Activated naive CD8-positive, alpha-beta T cell (primary cell): ENCODE data around the gene AFF1.

Experiments
- H3K27ac Mint-ChIP-seq: one replicate; pipeline ENCODE4 v1.8.0; 2021; ENCODE audit warnings: mixed read lengths
- H3K27me3 Mint-ChIP-seq: one replicate; pipeline ENCODE4 v1.8.0; 2021; ENCODE audit warnings: mixed read lengths
- H3K36me3 Mint-ChIP-seq: one replicate; pipeline ENCODE4 v1.8.0; 2021; ENCODE audit warnings: mixed read lengths
- H3K4me1 Mint-ChIP-seq: one replicate; pipeline ENCODE4 v1.8.0; 2021; ENCODE audit warnings: low read depth, mixed read lengths
- H3K4me3 Mint-ChIP-seq: one replicate; pipeline ENCODE4 v1.8.0; 2021; ENCODE audit warnings: mild to moderate bottlenecking, mixed read lengths
- H3K9me3 Mint-ChIP-seq: one replicate; pipeline ENCODE4 v1.8.0; 2021; ENCODE audit warnings: low read depth, mixed read lengths

Gene AFF1

GRCh38 chr4:86959588-86960500 is 25.0 kb downstream of the AFF1 start:
- peaks cover 56% of the 10 kb centered on the region for H3K4me1 Mint-ChIP-seq
- peaks cover 23% of the 10 kb centered on the region for H3K36me3 Mint-ChIP-seq

GRCh38 chr4:86960557-86960961 is 25.7 kb downstream of the AFF1 start:
- Mint-ChIP-seq H3K4me1 (peaks cover 56% of the 10 kb centered on the region), H3K27ac (no peak overlapping the region), H3K36me3 (peaks cover 22% of the 10 kb centered on the region), H3K9me3 (no peaks in the 10 kb centered on the region), H3K4me3 (peak overlapping the region; percentile 44), H3K27me3 (no peaks in the 10 kb centered on the region)

More at GRCh38 chr4:86959588-86960500, 25.0 kb downstream of the AFF1 start:
- Mint-ChIP-seq H3K9me3 (no peaks in the 10 kb centered on the region), H3K4me3 (no peak overlapping the region), H3K27ac (peak overlapping the region; percentile 17), H3K27me3 (no peaks in the 10 kb centered on the region)

- H3K27me3 Mint-ChIP-seq: no peaks in the 10 kb centered on the region
- H3K27ac Mint-ChIP-seq: no peak overlapping the region
- peaks cover 22% of the 10 kb centered on the region for H3K36me3 Mint-ChIP-seq
- H3K9me3 Mint-ChIP-seq: no peaks in the 10 kb centered on the region
- peaks cover 50% of the 10 kb centered on the region for H3K4me1 Mint-ChIP-seq
- H3K4me3 Mint-ChIP-seq: peak overlapping the region; percentile 44
Observed at GRCh38 chr4:86961116-86961515, 26.3 kb downstream of the AFF1 start.

GRCh38 chr4:86961605-86962295 is 26.9 kb downstream of the AFF1 start:
- H3K4me3 Mint-ChIP-seq: peak overlapping the region; percentile 44
- peaks cover 44% of the 10 kb centered on the region for H3K4me1 Mint-ChIP-seq
- H3K9me3 Mint-ChIP-seq: no peaks in the 10 kb centered on the region
- H3K36me3 Mint-ChIP-seq: peaks cover 17% of the 10 kb centered on the region
- no peaks in the 10 kb centered on the region for H3K27me3 Mint-ChIP-seq
- H3K27ac Mint-ChIP-seq: no peak overlapping the region

GRCh38 chr4:86963697-86964096 is 28.9 kb downstream of the AFF1 start:
- H3K4me1 Mint-ChIP-seq: peaks cover 35% of the 10 kb centered on the region
- no peak overlapping the region for H3K27ac Mint-ChIP-seq
- H3K4me3 Mint-ChIP-seq: no peak overlapping the region
- no peaks in the 10 kb centered on the region for H3K9me3 Mint-ChIP-seq
- no peaks in the 10 kb centered on the region for H3K27me3 Mint-ChIP-seq
- peaks cover 11% of the 10 kb centered on the region for H3K36me3 Mint-ChIP-seq

GRCh38 chr4:86965019-86965976 is 30.5 kb downstream of the AFF1 start:
- H3K27me3 Mint-ChIP-seq: no peaks in the 10 kb centered on the region
- H3K4me1 Mint-ChIP-seq: peaks cover 29% of the 10 kb centered on the region
- peaks cover 9% of the 10 kb centered on the region for H3K36me3 Mint-ChIP-seq
- H3K9me3 Mint-ChIP-seq: no peaks in the 10 kb centered on the region
- H3K4me3 Mint-ChIP-seq: no peak overlapping the region
- H3K27ac Mint-ChIP-seq: no peak overlapping the region

- H3K4me3 Mint-ChIP-seq: no peak overlapping the region
- H3K36me3 Mint-ChIP-seq: peaks cover 6% of the 10 kb centered on the region
- H3K27ac Mint-ChIP-seq: no peak overlapping the region
- H3K9me3 Mint-ChIP-seq: no peaks in the 10 kb centered on the region
- H3K27me3 Mint-ChIP-seq: no peaks in the 10 kb centered on the region
- H3K4me1 Mint-ChIP-seq: peaks cover 27% of the 10 kb centered on the region
Observed at GRCh38 chr4:86967073-86967472, 32.3 kb downstream of the AFF1 start.

- Mint-ChIP-seq H3K27me3 (no peaks in the 10 kb centered on the region), H3K9me3 (no peaks in the 10 kb centered on the region), H3K36me3 (peaks cover 6% of the 10 kb centered on the region), H3K4me1 (peaks cover 25% of the 10 kb centered on the region), H3K27ac (no peak overlapping the region), H3K4me3 (no peak overlapping the region)
Observed at GRCh38 chr4:86967798-86968197, 33.0 kb downstream of the AFF1 start.

GRCh38 chr4:86968547-86968946 is 33.7 kb downstream of the AFF1 start:
- peaks cover 3% of the 10 kb centered on the region for H3K36me3 Mint-ChIP-seq
- H3K27me3 Mint-ChIP-seq: no peaks in the 10 kb centered on the region
- H3K4me3 Mint-ChIP-seq: no peak overlapping the region
- peaks cover 28% of the 10 kb centered on the region for H3K4me1 Mint-ChIP-seq
- no peak overlapping the region for H3K27ac Mint-ChIP-seq
- no peaks in the 10 kb centered on the region for H3K9me3 Mint-ChIP-seq

GRCh38 chr4:86970447-86971354 is 35.9 kb downstream of the AFF1 start:
- H3K36me3 Mint-ChIP-seq: peaks cover under 1% of the 10 kb centered on the region
- H3K4me1 Mint-ChIP-seq: peaks cover 34% of the 10 kb centered on the region
- H3K27ac Mint-ChIP-seq: peak overlapping the region; percentile 76

GRCh38 chr4:86971355-86971683 is 36.5 kb downstream of the AFF1 start:
- H3K27ac Mint-ChIP-seq: peak overlapping the region; percentile 62

More at GRCh38 chr4:86970447-86971354, 35.9 kb downstream of the AFF1 start:
- H3K27me3 Mint-ChIP-seq: no peaks in the 10 kb centered on the region
- no peak overlapping the region for H3K4me3 Mint-ChIP-seq
- no peaks in the 10 kb centered on the region for H3K9me3 Mint-ChIP-seq

GRCh38 chr4:86972997-86973396 is 38.2 kb downstream of the AFF1 start:
- Mint-ChIP-seq H3K4me1 (peaks cover 56% of the 10 kb centered on the region), H3K27ac (peak overlapping the region; percentile 2), H3K9me3 (no peaks in the 10 kb centered on the region), H3K36me3 (peaks cover 3% of the 10 kb centered on the region), H3K4me3 (no peak overlapping the region), H3K27me3 (no peaks in the 10 kb centered on the region)

More at GRCh38 chr4:86971355-86971683, 36.5 kb downstream of the AFF1 start:
- Mint-ChIP-seq H3K36me3 (no peaks in the 10 kb centered on the region), H3K4me3 (no peak overlapping the region), H3K27me3 (no peaks in the 10 kb centered on the region), H3K9me3 (no peaks in the 10 kb centered on the region), H3K4me1 (peaks cover 41% of the 10 kb centered on the region)

- Mint-ChIP-seq H3K27me3 (no peaks in the 10 kb centered on the region), H3K4me1 (peaks cover 56% of the 10 kb centered on the region), H3K27ac (no peak overlapping the region), H3K36me3 (peaks cover 3% of the 10 kb centered on the region), H3K4me3 (no peak overlapping the region), H3K9me3 (no peaks in the 10 kb centered on the region)
Observed at GRCh38 chr4:86973668-86974067, 38.9 kb downstream of the AFF1 start.

- Mint-ChIP-seq H3K9me3 (no peaks in the 10 kb centered on the region), H3K4me1 (peaks cover 57% of the 10 kb centered on the region), H3K4me3 (no peak overlapping the region), H3K27ac (peak overlapping the region; percentile 36), H3K27me3 (no peaks in the 10 kb centered on the region), H3K36me3 (peaks cover 3% of the 10 kb centered on the region)
Observed at GRCh38 chr4:86974551-86974994, 39.8 kb downstream of the AFF1 start.
